Measurements from ENCODE around the gene NPPB. TPM values are rescaled to one million over a fixed set of nuclear protein-coding genes. Genes with fewer than 3 reads are reported as not detected.

The NPPB gene
- polyA plus RNA-seq, 2 of the 4 experiments (the other 2 are of a cell fraction), result 0.18 TPM; not detected in 1

DNA sequence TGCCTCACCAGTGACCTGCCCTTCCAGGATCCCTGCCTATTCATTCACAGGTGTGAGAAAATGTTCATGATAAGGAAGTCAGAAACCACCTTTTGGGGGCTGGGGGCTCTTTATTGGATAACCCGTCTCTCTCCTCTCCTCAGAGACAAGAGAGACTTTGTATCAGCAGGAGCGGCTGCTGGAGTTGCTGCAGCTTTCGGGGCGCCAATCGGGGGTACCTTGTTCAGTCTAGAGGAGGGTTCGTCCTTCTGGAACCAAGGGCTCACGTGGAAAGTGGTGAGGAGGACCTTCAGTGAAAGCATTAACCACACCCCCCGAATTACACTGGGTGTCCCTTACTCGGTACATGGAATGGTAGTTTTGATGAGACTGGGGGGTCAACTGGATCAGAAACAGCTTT lies 31.8 kb downstream of the NPPB start:
- Histone ChIP-seq H3K27ac (no peak overlapping the region), H3K4me3 (no peak overlapping the region), H3K9me3 (no peaks in the 10 kb centered on the region), H3K4me2 (no peak overlapping the region), H3K4me1 (no peaks in the 10 kb centered on the region)
- 96% methylated on average over 8 of the region's 9 CpGs for WGBS (ENCODE audit: missing lambda C conversion rate)
- no peak for DNase-seq (ENCODE audit: low read depth in 1 of 2, low spot score in 1 of 2)
- ChIA-PET CTCF (interaction anchor here (2.6 kb wide), 1 partner anchor 11 kb away, joined by 11 read pairs; no protein-coding TSS in a partner anchor), POLR2A (no interaction called here)
- TF ChIP-seq EHF (CRISPR knock-in tag; IDR thresholded peaks at IDR 0.05), result no peak
- no peak for TF ChIP-seq NFE2L2 (conservative IDR thresholded peaks at IDR 0.05; ENCODE audit: low read length)
- no peak for TF ChIP-seq POLR2AphosphoS2 (conservative IDR thresholded peaks at IDR 0.05; ENCODE audit: low read length)
- TF ChIP-seq NPAS2 (CRISPR knock-in tag; IDR thresholded peaks at IDR 0.05; ENCODE audit: borderline replicate concordance), result no peak
- no peak for TF ChIP-seq CBX2 (IDR thresholded peaks at IDR 0.05; ENCODE audit: borderline replicate concordance, low read depth)
- no peak for TF ChIP-seq BHLHE40 (IDR thresholded peaks at IDR 0.05; ENCODE audit: low read depth, low read length)
- TF ChIP-seq HES2 (IDR thresholded peaks at IDR 0.05), result no peak
- TF ChIP-seq ZSCAN20 (CRISPR knock-in tag; IDR thresholded peaks at IDR 0.05), result no peak
- ATAC-seq, result no peak
- FAIRE-seq, result no peak

DNA sequence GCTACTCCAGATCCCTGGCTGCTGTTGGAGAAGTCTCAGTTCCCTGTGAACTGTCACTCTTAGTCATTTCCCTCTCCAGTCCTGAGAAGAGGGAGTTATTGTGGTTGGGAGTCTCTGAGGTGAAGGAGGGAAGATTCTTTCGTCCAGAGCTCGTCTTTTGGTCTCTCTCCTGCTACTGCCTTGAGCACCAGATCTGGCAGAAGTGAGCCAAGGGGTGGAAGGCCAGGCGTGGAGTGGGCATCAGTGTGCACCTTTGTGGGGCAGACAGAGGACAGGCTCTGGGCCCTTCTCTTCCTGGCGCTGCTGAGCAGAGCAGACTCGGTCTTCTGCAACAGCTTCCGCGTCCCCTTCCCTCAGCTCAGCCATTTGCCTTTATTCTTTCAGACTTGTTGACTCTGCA lies 33.6 kb downstream of the NPPB start:
- CTCF ChIA-PET, result interaction anchor here (2.5 kb wide), 1 partner anchor 13 kb away, joined by 13 read pairs; no protein-coding TSS in a partner anchor
- Histone ChIP-seq H3K4me2 (no peak overlapping the region), H3K27ac (no peak overlapping the region), H3K4me3 (no peak overlapping the region), H3K4me1 (no peaks in the 10 kb centered on the region), H3K9me3 (no peaks in the 10 kb centered on the region)
- FAIRE-seq (no peak), ATAC-seq (no peak), DNase-seq (ENCODE audit: low read depth in 1 of 2, low spot score in 1 of 2) (no peak)
- 93% methylated on average over 7 of the region's 7 CpGs for WGBS (ENCODE audit: missing lambda C conversion rate)
- POLR2A ChIA-PET, result no interaction called here
- TF ChIP-seq CBX8 (IDR thresholded peaks at IDR 0.05), result no peak
- TF ChIP-seq KDM1A (IDR thresholded peaks at IDR 0.05; ENCODE audit: low read depth), result no peak
- TF ChIP-seq, protein P1, sequence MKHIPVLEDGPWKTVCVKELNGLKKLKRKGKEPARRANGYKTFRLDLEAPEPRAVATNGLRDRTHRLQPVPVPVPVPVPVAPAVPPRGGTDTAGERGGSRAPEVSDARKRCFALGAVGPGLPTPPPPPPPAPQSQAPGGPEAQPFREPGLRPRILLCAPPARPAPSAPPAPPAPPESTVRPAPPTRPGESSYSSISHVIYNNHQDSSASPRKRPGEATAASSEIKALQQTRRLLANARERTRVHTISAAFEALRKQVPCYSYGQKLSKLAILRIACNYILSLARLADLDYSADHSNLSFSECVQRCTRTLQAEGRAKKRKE (CRISPR knock-in tag; IDR thresholded peaks at IDR 0.05; ENCODE audit: low read depth), result no peak
- TF ChIP-seq NPAS2 (CRISPR knock-in tag; IDR thresholded peaks at IDR 0.05; ENCODE audit: borderline replicate concordance), result no peak
- no peak for TF ChIP-seq PHF8 (IDR thresholded peaks at IDR 0.05; ENCODE audit: borderline replicate concordance, low read depth)
- TF ChIP-seq MAX (IDR thresholded peaks at IDR 0.05), result no peak
- no peak for TF ChIP-seq E2F6 (IDR thresholded peaks at IDR 0.05; ENCODE audit: borderline replicate concordance, low read depth)
- no peak for TF ChIP-seq NR3C1 (IDR thresholded peaks at IDR 0.05)
- no peak for TF ChIP-seq MAFK (IDR thresholded peaks at IDR 0.05; ENCODE audit: partially characterized antibody)
- no peak for TF ChIP-seq TP53 (CRISPR knock-in tag; IDR thresholded peaks at IDR 0.05)
- no peak for TF ChIP-seq USF2 (IDR thresholded peaks at IDR 0.05)
- no peak for TF ChIP-seq BHLHE40 (IDR thresholded peaks at IDR 0.05; ENCODE audit: low read depth, low read length)
- no peak for TF ChIP-seq GATA3 (IDR thresholded peaks at IDR 0.05; ENCODE audit: borderline replicate concordance)
- no peak for TF ChIP-seq CHD4 (IDR thresholded peaks at IDR 0.05; ENCODE audit: borderline replicate concordance)
- no peak for TF ChIP-seq JUN (IDR thresholded peaks at IDR 0.05)
- no peak for TF ChIP-seq HDAC2 (IDR thresholded peaks at IDR 0.05)
- no peak for TF ChIP-seq SREBF2 (IDR thresholded peaks at IDR 0.05)
- TF ChIP-seq FOXS1 (CRISPR knock-in tag; IDR thresholded peaks at IDR 0.05), result no peak
- TF ChIP-seq FOSB (CRISPR knock-in tag; IDR thresholded peaks at IDR 0.05), result no peak

Measured in A549 (cell line).